ENCODE results near the gene EIF6.

EIF6 gene

DNA sequence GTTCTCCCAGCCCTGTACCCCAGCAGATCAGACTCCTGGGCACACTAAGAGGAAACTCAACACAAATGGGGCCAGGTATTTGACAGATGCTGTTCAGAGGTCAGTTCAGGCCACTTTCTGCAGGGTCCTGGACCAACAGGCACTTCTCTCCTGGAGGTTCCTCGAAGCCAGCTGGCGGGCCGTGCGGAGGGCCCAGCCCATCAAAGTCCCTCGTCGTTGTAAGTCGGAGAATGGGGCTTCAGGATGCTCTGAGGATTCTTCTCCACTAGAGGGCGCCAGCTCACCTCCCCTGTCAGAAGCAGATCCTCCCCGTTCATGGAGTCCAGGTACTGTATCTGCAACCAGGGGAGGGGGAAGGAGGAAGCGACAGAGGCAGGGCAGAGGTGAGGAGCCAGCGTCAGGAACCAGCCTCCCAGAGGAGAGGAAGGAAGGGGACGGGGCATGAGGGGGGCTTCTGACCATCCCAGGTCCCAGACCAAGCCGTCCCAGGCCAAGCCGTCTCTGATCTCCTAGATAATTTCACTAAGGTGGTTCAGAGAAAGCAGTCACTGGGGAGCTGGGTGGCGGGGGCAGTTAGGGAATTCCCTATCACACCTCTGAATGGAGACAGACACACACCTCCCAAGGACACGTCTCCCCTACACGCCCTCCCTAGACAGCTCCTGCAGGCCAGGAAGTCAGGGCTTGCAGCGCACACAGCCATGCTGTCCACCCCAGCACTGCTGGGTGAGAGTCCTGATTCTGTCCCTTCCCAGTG, 19.3 kb upstream of the EIF6 start:
- TF ChIP-seq, protein P1, sequence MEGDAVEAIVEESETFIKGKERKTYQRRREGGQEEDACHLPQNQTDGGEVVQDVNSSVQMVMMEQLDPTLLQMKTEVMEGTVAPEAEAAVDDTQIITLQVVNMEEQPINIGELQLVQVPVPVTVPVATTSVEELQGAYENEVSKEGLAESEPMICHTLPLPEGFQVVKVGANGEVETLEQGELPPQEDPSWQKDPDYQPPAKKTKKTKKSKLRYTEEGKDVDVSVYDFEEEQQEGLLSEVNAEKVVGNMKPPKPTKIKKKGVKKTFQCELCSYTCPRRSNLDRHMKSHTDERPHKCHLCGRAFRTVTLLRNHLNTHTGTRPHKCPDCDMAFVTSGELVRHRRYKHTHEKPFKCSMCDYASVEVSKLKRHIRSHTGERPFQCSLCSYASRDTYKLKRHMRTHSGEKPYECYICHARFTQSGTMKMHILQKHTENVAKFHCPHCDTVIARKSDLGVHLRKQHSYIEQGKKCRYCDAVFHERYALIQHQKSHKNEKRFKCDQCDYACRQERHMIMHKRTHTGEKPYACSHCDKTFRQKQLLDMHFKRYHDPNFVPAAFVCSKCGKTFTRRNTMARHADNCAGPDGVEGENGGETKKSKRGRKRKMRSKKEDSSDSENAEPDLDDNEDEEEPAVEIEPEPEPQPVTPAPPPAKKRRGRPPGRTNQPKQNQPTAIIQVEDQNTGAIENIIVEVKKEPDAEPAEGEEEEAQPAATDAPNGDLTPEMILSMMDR (IDR thresholded peaks at IDR 0.05; ENCODE audit: low read depth, low read length, missing control alignments), result peak; percentile 92
- peak; percentile 70 for DNase-seq (ENCODE audit: low read depth)
- H3K4me3 ChIP-seq (ENCODE audit: low read depth, low read length), result no peak overlapping the region

DNA sequence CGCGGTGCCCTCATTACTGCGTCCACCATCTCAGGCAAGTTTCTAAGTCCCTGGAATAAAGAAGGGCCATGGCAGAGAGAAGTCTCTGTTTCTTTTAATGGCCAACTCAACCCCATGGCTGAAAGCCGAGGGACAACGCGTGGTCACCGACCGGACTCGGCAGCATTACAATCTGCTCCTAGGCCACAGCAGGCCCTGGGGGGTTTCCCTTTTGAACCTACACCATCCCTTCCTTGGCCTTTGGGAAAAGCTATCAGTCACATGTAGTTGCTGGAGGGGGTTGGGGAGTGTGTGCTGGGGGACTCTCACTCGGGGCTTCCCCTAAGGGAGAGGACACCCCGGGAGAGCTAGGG, 18.8 kb upstream of the EIF6 start:
- no peak overlapping the region for H3K4me3 ChIP-seq (ENCODE audit: low read depth, low read length)
- DNase-seq (ENCODE audit: low read depth), result no peak
- TF ChIP-seq, protein P1 (IDR thresholded peaks at IDR 0.05; ENCODE audit: low read depth, low read length, missing control alignments), result no peak

- no peak overlapping the region for H3K4me3 ChIP-seq (ENCODE audit: low read depth, low read length)
- no peak for DNase-seq (ENCODE audit: low read depth)
- TF ChIP-seq, protein P1 (IDR thresholded peaks at IDR 0.05; ENCODE audit: low read depth, low read length, missing control alignments), result no peak
Measured at GRCh38 chr20:35302421-35303335, 18.1 kb upstream of the EIF6 start.

GRCh38 chr20:35301426-35301825, 16.9 kb upstream of the EIF6 start:
- TF ChIP-seq, protein P1 (IDR thresholded peaks at IDR 0.05; ENCODE audit: low read depth, low read length, missing control alignments), result no peak
- no peak overlapping the region for H3K4me3 ChIP-seq (ENCODE audit: low read depth, low read length)
- no peak for DNase-seq (ENCODE audit: low read depth)

DNA sequence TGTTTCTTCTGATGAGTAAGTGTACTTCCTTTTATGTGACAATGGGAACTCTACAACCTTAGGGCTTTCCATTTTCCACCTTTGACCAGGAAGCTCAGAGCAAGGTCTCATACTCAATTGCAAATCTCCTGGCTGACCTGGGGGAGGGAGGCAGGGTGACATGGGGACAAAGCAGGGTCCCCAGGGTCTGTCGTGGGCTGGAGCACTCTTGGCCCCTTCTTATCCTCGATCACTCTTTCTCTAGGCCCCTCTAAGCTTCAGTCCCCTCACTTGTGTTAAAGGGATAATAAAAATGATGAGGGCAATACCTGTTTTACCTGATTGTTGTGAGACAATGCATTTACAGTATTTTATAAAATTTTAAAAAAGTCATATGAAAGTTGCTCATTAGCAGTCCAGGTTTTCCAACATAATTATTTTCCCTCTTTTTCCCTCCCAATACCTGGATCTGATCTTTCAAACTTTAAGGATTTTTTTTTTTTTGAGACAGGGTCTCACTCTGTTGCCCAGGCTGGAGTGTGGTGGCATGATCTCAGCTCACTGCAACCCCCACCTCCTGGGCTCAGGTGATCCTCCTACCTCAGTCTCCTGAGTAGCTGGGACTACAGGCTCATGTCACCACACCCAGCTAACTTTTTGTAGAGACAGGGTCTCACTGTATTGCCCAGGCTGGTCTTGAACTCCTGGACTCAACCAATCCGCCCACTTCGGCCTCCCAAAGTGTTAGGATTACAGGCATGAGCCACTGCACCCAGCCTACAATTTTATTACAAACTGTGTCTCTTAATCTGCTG, 16.1 kb upstream of the EIF6 start:
- DNase-seq (ENCODE audit: low read depth), result no peak
- TF ChIP-seq, protein P1 (IDR thresholded peaks at IDR 0.05; ENCODE audit: low read depth, low read length, missing control alignments), result no peak
- H3K4me3 ChIP-seq (ENCODE audit: low read depth, low read length), result no peak overlapping the region

DNA sequence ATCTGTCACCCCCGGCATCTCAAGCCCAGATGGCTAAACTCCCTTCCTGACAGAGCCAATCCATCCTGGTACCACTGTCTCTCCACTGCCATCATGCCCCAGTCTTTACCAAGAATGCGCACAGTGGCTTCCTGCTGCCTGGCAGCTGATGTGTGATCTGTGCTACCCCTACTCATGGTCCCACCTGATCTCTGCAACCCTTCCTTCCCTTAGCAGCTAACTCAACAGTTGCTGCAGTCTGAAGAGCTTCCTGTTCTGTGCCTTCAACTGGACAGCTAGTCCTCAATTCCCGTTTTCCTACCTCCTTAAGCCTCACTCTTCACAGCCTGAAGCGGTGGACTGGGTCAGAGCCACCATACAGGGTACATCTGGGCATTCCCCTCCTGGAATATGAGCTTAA, 15.2 kb upstream of the EIF6 start:
- TF ChIP-seq, protein P1 (IDR thresholded peaks at IDR 0.05; ENCODE audit: low read depth, low read length, missing control alignments), result no peak
- DNase-seq (ENCODE audit: low read depth), result no peak
- no peak overlapping the region for H3K4me3 ChIP-seq (ENCODE audit: low read depth, low read length)

Data from GM12864 (cell line).